GM10266 (cell line): ENCODE measurements around the gene TSC2.
A peak's percentile ranks its signal among the peaks of the same experiment; 100 is the strongest.

Experiments used
- DNase-seq: peaks from one replicate; pipeline ENCODE4 v3.0.0; 2012; ENCODE audit errors: extremely low spot score
- CTCF ChIP-seq: IDR thresholded peaks from 2 replicates; pipeline ENCODE4 v1.5.1; 2012; ENCODE audit warnings: mild to moderate bottlenecking, low read depth; ENCODE audit not compliant: control insufficient read depth, insufficient read depth; ENCODE audit errors: missing control alignments

The TSC2 gene

GRCh38 chr16:2047330-2048115 is at the start of gene TSC2, which contains the start of gene NTHL1:
Gene TSC2 (plus strand): TSS chr16:2047985. CDS start chr16:2048616, 631 bp downstream.
Gene NTHL1 (minus strand): TSS chr16:2047834. CDS start chr16:2047823, 11 bp downstream.
- TF ChIP-seq CTCF = peak; percentile 24
- DNase-seq = peak; percentile 99

- no peak for DNase-seq
- no peak for TF ChIP-seq CTCF
These were observed 49.4 kb upstream of the TSC2 start for GRCh38 chr16:1998360-1998835.

- DNase-seq = no peak
- TF ChIP-seq CTCF = no peak
These were observed 48.7 kb upstream of the TSC2 start for GRCh38 chr16:1998852-1999801.

- DNase-seq = no peak
- TF ChIP-seq CTCF = no peak
These were observed 47.8 kb upstream of the TSC2 start for GRCh38 chr16:1999866-2000514.

- no peak for DNase-seq
- no peak for TF ChIP-seq CTCF
These were observed 46.8 kb upstream of the TSC2 start for GRCh38 chr16:2001035-2001434.

- no peak for TF ChIP-seq CTCF
- no peak for DNase-seq
These were observed 46.1 kb upstream of the TSC2 start for GRCh38 chr16:2001456-2002355.
